Measurements from ENCODE around the gene ACTG2. TPM values are rescaled to one million over a fixed set of nuclear protein-coding genes. Genes with fewer than 3 reads are reported as not detected.
"Not testable (repeated sequence)": the region's sequence is repeated elsewhere in the genome, so short reads cannot be mapped to it uniquely, and the experiment has no call there.

Gene ACTG2
- total RNA-seq, 1 experiment from 2014 or later = 135 TPM

- no peak for DNase-seq (ENCODE audit: low read depth in 1 of 2, low spot score in 2 of 2)
- no peaks in the 10 kb centered on the region for H3K27me3 ChIP-seq (replicated peaks)
- no peak overlapping the region for H3K4me3 ChIP-seq
Observed at GRCh38 chr2:73897934-73898333, 5.1 kb downstream of the ACTG2 start.

DNA sequence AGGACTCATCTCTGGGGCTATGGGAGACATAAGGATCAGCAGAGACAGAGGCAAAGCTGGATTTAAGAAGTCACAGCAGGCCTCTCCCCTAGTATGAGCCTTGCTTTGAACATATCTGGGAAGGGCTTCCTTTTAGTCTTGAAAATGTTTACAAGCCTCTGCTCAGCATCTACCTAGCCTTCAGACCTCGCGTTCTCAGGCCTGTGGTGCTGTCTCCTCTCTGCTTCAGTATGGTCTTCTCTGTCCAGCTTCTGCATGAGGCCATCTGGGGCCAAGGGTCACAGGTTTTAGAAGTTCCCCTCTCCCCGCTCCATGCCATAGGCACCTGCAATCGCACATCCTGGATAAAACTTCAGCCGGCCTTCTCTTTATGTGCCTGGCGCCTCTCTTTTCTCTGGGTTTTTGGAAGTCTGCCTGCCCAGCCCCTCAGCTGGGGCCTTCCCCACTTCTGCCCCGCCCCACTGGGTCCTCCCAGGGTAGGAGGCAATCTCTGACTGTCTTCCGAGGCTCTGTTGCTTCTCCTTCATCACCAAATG lies 7.1 kb downstream of the ACTG2 start:
- no peak for DNase-seq (ENCODE audit: low read depth in 1 of 2, low spot score in 2 of 2)
- no peak overlapping the region for H3K4me3 ChIP-seq
- H3K4me1 ChIP-seq (replicated peaks) = peaks cover 2% of the 10 kb centered on the region; the same call in 1 of the 2 replicates
- H3K27me3 ChIP-seq (replicated peaks) = no peaks in the 10 kb centered on the region
- no peak overlapping the region for H3K27ac ChIP-seq
- H3K9me3 ChIP-seq (replicated peaks) = no peaks in the 10 kb centered on the region
- H3K36me3 ChIP-seq = peaks cover 23% of the 10 kb centered on the region

More at GRCh38 chr2:73897934-73898333, 5.1 kb downstream of the ACTG2 start:
- Histone ChIP-seq H3K36me3 (peaks cover 18% of the 10 kb centered on the region), H3K27ac (no peak overlapping the region), H3K4me1 (replicated peaks) (peaks cover 22% of the 10 kb centered on the region), H3K9me3 (replicated peaks) (no peaks in the 10 kb centered on the region)

GRCh38 chr2:73901143-73901542 lies 8.3 kb downstream of the ACTG2 start:
- H3K36me3 ChIP-seq = peaks cover 23% of the 10 kb centered on the region
- no peaks in the 10 kb centered on the region for H3K9me3 ChIP-seq (replicated peaks)
- H3K4me3 ChIP-seq = no peak overlapping the region
- no peaks in the 10 kb centered on the region for H3K27me3 ChIP-seq (replicated peaks)
- no peak for DNase-seq (ENCODE audit: low read depth in 1 of 2, low spot score in 2 of 2)
- no peak overlapping the region for H3K27ac ChIP-seq
- H3K4me1 ChIP-seq (replicated peaks) = no peaks in the 10 kb centered on the region

DNA sequence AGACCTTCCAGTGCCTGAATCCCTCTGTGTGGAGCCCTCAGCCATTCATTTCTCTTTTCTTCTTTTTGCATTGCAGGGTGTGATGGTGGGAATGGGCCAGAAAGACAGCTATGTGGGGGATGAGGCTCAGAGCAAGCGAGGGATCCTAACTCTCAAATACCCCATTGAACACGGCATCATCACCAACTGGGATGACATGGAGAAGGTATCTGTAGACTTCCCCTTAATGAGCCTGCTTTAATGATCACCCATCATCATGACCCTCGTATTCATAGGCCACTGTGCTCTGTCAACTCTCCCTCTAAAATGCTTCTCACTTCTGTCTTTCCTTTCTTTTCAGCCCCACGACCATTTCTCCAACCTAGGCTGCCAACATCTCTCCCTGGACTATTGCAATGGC lies 9.5 kb downstream of the ACTG2 start:
- H3K27me3 ChIP-seq (replicated peaks) = no peaks in the 10 kb centered on the region
- no peak for DNase-seq (ENCODE audit: low read depth in 1 of 2, low spot score in 2 of 2)

DNA sequence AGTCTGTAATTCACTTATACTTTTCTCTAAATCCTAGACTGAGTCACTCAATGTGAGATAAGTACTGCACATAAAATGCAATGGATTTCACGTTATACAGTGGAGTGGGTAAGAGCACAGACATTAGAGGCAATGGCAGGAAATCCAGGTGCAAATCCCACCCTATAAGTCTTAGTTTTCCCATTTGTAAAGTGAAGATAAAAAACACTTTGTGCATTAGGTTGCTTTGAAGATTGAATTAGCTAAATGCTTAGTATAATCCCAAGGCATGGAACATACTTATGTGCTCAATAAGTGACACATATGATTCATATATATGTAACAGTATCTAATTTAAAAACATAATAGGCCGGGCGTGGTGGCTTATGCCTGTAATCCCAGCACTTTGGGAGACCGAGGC lies 10.5 kb downstream of the ACTG2 start:
- Histone ChIP-seq H3K27me3 (replicated peaks) (no peaks in the 10 kb centered on the region), H3K9me3 (replicated peaks) (no peaks in the 10 kb centered on the region), H3K4me1 (replicated peaks) (no peaks in the 10 kb centered on the region), H3K36me3 (peaks cover 23% of the 10 kb centered on the region), H3K4me3 (no peak overlapping the region), H3K27ac (no peak overlapping the region)
- no peak for DNase-seq (ENCODE audit: low read depth in 1 of 2, low spot score in 2 of 2)

More for the DNA sequence above, 9.5 kb downstream of the ACTG2 start:
- Histone ChIP-seq H3K9me3 (replicated peaks) (no peaks in the 10 kb centered on the region), H3K36me3 (peaks cover 19% of the 10 kb centered on the region), H3K27ac (no peak overlapping the region), H3K4me1 (replicated peaks) (no peaks in the 10 kb centered on the region), H3K4me3 (no peak overlapping the region)

GRCh38 chr2:73903949-73904613 lies 11.3 kb downstream of the ACTG2 start:
- DNase-seq (ENCODE audit: low read depth in 1 of 2, low spot score in 2 of 2); H3K4me3 ChIP-seq: not testable (repeated sequence)
- H3K36me3 ChIP-seq = peaks cover 31% of the 10 kb centered on the region

DNA sequence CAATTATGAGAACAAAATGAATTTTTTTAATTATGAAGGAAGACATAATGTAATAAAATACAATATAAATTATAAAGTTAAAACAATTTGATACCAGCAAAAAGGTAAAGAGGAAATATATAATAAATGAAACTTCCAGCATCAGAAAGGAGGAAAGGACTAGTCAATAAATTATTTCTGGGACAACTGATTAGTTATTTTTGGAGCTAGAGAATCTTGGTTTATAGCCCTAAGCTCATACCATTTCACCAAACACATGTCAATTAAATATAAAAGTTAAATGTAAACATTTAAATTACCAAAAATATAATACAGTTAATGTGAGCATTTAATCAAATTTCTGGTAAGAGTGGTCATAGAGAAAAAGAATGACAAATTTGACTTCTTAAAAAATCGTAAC lies 12.1 kb downstream of the ACTG2 start:
- Histone ChIP-seq H3K4me3 (no peak overlapping the region), H3K9me3 (replicated peaks) (no peaks in the 10 kb centered on the region), H3K27ac (no peak overlapping the region), H3K27me3 (replicated peaks) (no peaks in the 10 kb centered on the region), H3K36me3 (peaks cover 39% of the 10 kb centered on the region), H3K4me1 (replicated peaks) (no peaks in the 10 kb centered on the region)
- no peak for DNase-seq (ENCODE audit: low read depth in 1 of 2, low spot score in 2 of 2)

More at GRCh38 chr2:73903949-73904613, 11.3 kb downstream of the ACTG2 start:
- H3K27me3 ChIP-seq (replicated peaks); H3K27ac ChIP-seq; H3K9me3 ChIP-seq (replicated peaks); H3K4me1 ChIP-seq (replicated peaks): not testable (repeated sequence)

DNA sequence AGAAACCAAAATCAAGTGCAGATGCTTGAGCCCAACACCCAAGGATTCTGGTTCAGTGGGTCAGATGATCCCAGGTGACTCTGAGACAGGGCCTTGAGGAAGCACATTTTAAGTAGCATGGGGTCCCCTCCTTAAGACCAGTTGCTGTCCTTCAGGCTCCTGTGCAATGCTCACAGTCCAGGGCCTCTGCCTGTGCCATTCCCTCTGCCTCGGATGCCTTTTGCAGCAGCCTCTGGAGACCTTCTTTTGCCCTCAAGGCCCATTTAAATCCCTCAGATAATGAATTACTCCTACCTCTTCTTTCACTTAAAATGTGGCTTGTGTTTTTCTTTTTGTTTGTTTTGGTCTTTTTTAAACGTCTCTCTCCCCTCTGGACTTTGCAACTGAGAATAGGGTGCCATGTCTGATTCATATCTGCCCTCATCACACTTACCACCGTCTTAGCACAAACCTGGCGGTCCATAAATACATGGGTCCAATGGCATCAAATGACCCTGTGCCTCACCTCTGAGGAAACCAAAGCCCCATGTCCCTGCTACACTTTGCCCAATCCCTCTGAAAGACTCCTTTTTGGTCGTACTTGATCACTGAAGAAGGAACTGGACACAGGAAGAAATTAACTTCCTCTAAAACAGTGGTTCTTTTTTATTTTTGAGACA lies 14.2 kb downstream of the ACTG2 start:
- H3K4me3 ChIP-seq = no peak overlapping the region
- no peaks in the 10 kb centered on the region for H3K4me1 ChIP-seq (replicated peaks)
- H3K9me3 ChIP-seq (replicated peaks) = no peaks in the 10 kb centered on the region
- no peak overlapping the region for H3K27ac ChIP-seq
- H3K36me3 ChIP-seq = peaks cover 42% of the 10 kb centered on the region
- DNase-seq (ENCODE audit: low read depth in 1 of 2, low spot score in 2 of 2) = no peak
- H3K27me3 ChIP-seq (replicated peaks) = no peaks in the 10 kb centered on the region

DNA sequence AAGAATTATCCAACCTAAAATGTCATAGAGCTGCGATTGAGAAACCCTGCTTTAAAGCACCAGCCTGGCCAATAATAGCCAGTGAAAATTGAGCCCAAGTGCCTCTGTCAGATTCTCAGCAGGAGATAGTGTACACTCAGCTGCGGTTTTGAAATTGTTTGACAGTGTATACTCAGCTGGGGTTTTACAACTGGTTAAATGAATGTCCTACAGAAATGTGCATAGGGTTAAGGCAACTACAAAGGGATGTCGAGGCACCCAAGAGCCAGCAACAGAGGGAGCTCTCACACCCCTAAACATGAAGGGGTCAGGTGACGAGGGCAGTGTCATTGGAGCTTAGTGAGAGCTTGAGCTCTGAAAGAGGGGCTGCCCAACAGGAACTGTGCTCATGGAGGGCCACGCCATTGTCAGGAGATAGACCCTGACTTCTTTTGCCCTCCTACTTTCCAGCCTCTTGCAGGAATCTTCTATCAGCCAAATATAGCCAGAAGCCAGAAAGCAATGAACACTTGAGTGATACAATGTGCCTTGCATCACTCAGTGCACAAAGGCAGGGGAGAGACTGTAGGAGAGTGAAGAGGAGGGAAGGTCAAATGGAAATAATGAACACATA lies 15.1 kb downstream of the ACTG2 start:
- H3K27ac ChIP-seq = no peak overlapping the region
- no peak for DNase-seq (ENCODE audit: low read depth in 1 of 2, low spot score in 2 of 2)
- H3K4me1 ChIP-seq (replicated peaks) = no peaks in the 10 kb centered on the region
- H3K27me3 ChIP-seq (replicated peaks) = no peaks in the 10 kb centered on the region
- peaks cover 46% of the 10 kb centered on the region for H3K36me3 ChIP-seq
- H3K9me3 ChIP-seq (replicated peaks) = no peaks in the 10 kb centered on the region
- no peak overlapping the region for H3K4me3 ChIP-seq

DNA sequence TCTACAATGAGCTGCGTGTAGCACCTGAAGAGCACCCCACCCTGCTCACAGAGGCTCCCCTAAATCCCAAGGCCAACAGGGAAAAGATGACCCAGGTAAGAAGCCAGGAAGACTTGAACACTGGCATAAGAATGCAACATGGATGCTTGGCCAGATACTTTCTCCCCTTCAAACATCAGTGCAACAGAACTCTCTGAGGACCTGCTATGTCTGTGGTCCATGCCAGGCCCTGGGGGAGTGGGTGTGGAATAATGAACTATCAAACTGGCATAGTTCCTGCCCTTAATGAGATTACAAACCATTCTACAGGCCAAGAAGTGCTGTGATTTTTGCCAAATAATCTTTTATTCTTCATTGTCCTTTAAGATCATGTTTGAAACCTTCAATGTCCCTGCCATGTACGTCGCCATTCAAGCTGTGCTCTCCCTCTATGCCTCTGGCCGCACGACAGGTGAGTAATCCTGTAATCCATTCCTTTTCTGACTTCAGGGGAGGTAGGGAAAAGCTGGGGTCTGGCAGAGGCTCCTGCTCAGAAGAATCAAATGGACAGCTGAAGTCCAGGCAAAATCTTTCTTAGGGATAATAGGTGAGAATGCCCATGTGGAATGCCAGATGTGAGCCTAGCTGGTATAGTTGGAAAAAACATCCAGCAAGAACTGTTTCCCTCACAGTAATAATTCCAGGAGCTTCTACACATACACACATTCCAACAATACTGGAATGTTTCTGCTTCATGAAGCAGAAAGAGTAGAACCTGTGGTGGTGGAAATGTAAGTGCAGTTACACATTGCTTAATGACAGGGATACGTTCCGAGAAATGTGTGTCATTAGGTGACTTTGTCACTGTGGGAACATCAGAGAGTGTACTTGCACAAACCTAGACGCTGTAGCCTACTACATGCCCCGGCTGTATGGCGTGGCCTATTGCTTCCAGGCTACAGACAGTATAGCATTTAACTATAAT lies 16.2 kb downstream of the ACTG2 start:
- Histone ChIP-seq H3K27ac (no peak overlapping the region), H3K4me3 (no peak overlapping the region), H3K4me1 (replicated peaks) (no peaks in the 10 kb centered on the region), H3K27me3 (replicated peaks) (no peaks in the 10 kb centered on the region), H3K36me3 (peaks cover 52% of the 10 kb centered on the region), H3K9me3 (replicated peaks) (no peaks in the 10 kb centered on the region)
- DNase-seq (ENCODE audit: low read depth in 1 of 2, low spot score in 2 of 2) = no peak

DNA sequence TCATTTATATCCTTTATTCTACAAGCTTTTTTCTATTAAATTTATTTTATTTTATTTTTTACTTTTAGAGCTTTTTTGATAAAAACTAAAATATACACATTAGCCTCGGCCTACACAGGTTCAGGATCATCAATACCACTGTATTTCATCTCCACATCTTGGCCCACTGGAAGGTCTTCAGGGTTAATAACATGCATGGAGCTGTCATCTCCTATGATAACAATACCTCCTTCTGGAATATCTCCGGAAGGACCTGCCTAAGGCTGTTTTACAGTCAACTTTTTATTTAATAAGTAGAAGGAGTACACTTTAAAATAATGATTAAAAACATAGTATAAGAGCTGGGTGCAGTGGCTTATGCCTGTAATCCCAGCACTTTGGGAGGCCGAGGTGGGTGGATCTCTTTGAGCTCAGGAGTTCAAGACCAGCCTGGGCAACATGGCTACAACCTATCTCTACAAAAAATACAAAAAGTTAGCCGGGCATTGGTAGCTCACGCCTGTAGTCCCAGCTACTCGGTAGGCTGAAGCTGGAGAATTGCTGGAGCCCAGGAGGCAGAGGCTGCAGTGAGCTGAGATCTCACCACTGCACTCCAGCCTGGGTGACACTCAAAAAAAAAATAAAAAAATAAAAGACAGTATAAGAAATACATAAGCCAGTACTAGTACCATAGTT lies 18.2 kb downstream of the ACTG2 start:
- Histone ChIP-seq H3K27ac (no peak overlapping the region), H3K9me3 (replicated peaks) (no peaks in the 10 kb centered on the region), H3K36me3 (peaks cover 68% of the 10 kb centered on the region), H3K4me3 (no peak overlapping the region), H3K27me3 (replicated peaks) (no peaks in the 10 kb centered on the region), H3K4me1 (replicated peaks) (no peaks in the 10 kb centered on the region)
- no peak for DNase-seq (ENCODE audit: low read depth in 1 of 2, low spot score in 2 of 2)

GRCh38 chr2:73911548-73912208 lies 18.9 kb downstream of the ACTG2 start:
- H3K9me3 ChIP-seq (replicated peaks) = no peaks in the 10 kb centered on the region
- H3K4me1 ChIP-seq (replicated peaks) = no peaks in the 10 kb centered on the region
- H3K4me3 ChIP-seq = no peak overlapping the region
- no peaks in the 10 kb centered on the region for H3K27me3 ChIP-seq (replicated peaks)
- H3K36me3 ChIP-seq = peaks cover 75% of the 10 kb centered on the region
- no peak overlapping the region for H3K27ac ChIP-seq
- no peak for DNase-seq (ENCODE audit: low read depth in 1 of 2, low spot score in 2 of 2)

Measured in SJSA1 (cell line).